ENCODE results near the gene HTR3D.

- TF ChIP-seq EP300 (IDR thresholded peaks at IDR 0.05; ENCODE audit: low read depth) (no peak), CTCF (IDR thresholded peaks at IDR 0.05) (no peak), POLR2A (IDR thresholded peaks at IDR 0.05) (no peak)
Measured at GRCh38 chr3:184018424-184018973, 13.0 kb upstream of the HTR3D start.

Measured in transverse colon (tissue), 3 donors.